HepG2 (cell line): Measurements from ENCODE around the gene ODAM. TPM values are rescaled to one million over a fixed set of nuclear protein-coding genes. Genes with fewer than 3 reads are reported as not detected.
A peak's percentile ranks its signal among the peaks of the same experiment; 100 is the strongest.

Experiments
- ATF1 ChIP-seq: IDR thresholded peaks from 2 replicates; pipeline ENCODE4 v1.6.1; 2016; ENCODE audit warnings: mild to moderate bottlenecking, control low read depth
- PCBP1 ChIP-seq: fragments of 200-400 bp; formaldehyde crosslinking; IDR thresholded peaks from 2 replicates; pipeline ENCODE4 v1.6.1; 2017; ENCODE audit warnings: mild to moderate bottlenecking, low read depth, low read length, borderline replicate concordance
- PHF5A ChIP-seq: IDR thresholded peaks from one replicate; pipeline ENCODE4 v1.6.1; 2018; ENCODE audit warnings: low read depth, missing genetic modification reagents; ENCODE audit not compliant: unreplicated experiment
- RARG ChIP-seq: sonication (generic); formaldehyde crosslinking; IDR thresholded peaks from 2 replicates; pipeline ENCODE4 v1.4.0; 2020; ENCODE audit warnings: low read depth, mild to moderate bottlenecking, missing genetic modification reagents
- SIN3B ChIP-seq: fragments of 150-350 bp; IDR thresholded peaks from 2 replicates; pipeline ENCODE4 v1.6.1; 2014; ENCODE audit warnings: low read length
- ZNF30 ChIP-seq: sonication (generic); formaldehyde crosslinking; IDR thresholded peaks from 2 replicates; pipeline ENCODE4 v1.5.0; 2020; ENCODE audit warnings: mild to moderate bottlenecking, missing genetic modification reagents
- ZNF333 ChIP-seq: sonication (generic); formaldehyde crosslinking; IDR thresholded peaks from 2 replicates; pipeline ENCODE4 v1.4.0; 2020; ENCODE audit warnings: mild to moderate bottlenecking, missing genetic modification reagents, borderline replicate concordance
- polyA plus RNA-seq, 8 experiments: library from polyadenylated mRNA; depleted of rRNA in 3 of 8; stranded (reverse) in 7 of 8; unstranded in 1 of 8; fragments of >200 nt; fragmentation: Illumina TruSeq in 4 of 8; extraction: Trizol in 4 of 8; gene quantifications; 2 replicates each; pipeline versions ENCODE4 v1.2.1 to v1.2.3, GENCODE V29; 2011 to 2016; ENCODE audit warnings: low read depth in 4 of 8, missing spikeins in 1 of 8, mixed read lengths in 1 of 8; ENCODE audit not compliant: insufficient read depth in 1 of 8
- total RNA-seq, 5 experiments: library from RNA; depleted of rRNA; stranded (reverse); fragments of >200 nt; fragmentation: Illumina TruSeq; extraction: Trizol; gene quantifications; 2 replicates each; pipeline ENCODE4 v1.2.3, GENCODE V29; 2016; ENCODE audit warnings: low read depth in 1 of 5
- TF ChIP-seq, protein P1 (sequence below): sonication (generic); formaldehyde crosslinking; IDR thresholded peaks from 2 replicates; pipeline ENCODE4 v1.4.0; 2020; ENCODE audit warnings: missing genetic modification reagents
- TF ChIP-seq, protein P2 (sequence below): sonication (generic); formaldehyde crosslinking; IDR thresholded peaks from 2 replicates; pipeline ENCODE4 v1.4.0; 2020; ENCODE audit warnings: mild to moderate bottlenecking, low read depth, missing genetic modification reagents
- TF ChIP-seq, protein P3 (sequence below), 2 experiments: fragments of 450-650 bp in 1 of 2; sonication (generic) in 1 of 2; formaldehyde crosslinking in 1 of 2; IDR thresholded peaks; 2 replicates each; pipeline versions ENCODE4 v1.6.1 to v1.8.0; 2016 to 2022; ENCODE audit warnings: antibody characterized with exemption in 1 of 2, mild to moderate bottlenecking in 1 of 2, missing genetic modification reagents in 1 of 2

Gene ODAM
- total and polyA plus RNA-seq, 2 of the 13 experiments (the other 11 are each of a cell fraction or from before 2014, with no cell fraction given): 94.6 to 115 TPM

DNA sequence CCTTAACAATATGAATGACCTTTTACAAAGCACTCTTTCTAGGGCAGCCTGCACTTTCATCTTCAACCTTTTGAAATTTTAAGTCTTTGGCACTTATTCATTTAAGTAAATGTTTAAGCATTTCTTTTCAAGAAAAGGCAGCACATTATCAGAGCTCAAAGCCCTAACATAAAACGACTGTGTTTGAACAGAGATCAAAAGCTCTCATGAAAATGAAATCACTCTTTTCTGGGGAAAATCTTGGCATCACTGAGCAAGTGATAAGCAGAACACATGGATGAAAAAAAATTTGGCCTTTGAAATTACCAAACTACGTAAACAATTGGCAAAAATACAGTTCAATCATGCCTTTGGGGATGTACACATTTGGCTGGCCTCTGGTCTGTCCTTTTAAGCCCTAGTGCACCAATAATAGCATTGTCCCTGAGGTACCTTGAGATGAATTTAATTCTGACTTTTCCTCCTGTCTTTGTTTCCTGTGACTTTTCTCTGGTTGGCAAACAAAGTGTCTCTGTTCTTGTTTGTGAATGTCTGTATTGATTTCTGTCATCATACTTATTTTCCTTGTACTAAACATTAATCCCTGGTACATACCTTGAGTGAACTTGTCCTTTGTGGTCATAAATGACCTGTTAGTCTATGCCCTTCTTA lies 12.9 kb upstream of the ODAM start (continued):
- TF ChIP-seq, protein P1, sequence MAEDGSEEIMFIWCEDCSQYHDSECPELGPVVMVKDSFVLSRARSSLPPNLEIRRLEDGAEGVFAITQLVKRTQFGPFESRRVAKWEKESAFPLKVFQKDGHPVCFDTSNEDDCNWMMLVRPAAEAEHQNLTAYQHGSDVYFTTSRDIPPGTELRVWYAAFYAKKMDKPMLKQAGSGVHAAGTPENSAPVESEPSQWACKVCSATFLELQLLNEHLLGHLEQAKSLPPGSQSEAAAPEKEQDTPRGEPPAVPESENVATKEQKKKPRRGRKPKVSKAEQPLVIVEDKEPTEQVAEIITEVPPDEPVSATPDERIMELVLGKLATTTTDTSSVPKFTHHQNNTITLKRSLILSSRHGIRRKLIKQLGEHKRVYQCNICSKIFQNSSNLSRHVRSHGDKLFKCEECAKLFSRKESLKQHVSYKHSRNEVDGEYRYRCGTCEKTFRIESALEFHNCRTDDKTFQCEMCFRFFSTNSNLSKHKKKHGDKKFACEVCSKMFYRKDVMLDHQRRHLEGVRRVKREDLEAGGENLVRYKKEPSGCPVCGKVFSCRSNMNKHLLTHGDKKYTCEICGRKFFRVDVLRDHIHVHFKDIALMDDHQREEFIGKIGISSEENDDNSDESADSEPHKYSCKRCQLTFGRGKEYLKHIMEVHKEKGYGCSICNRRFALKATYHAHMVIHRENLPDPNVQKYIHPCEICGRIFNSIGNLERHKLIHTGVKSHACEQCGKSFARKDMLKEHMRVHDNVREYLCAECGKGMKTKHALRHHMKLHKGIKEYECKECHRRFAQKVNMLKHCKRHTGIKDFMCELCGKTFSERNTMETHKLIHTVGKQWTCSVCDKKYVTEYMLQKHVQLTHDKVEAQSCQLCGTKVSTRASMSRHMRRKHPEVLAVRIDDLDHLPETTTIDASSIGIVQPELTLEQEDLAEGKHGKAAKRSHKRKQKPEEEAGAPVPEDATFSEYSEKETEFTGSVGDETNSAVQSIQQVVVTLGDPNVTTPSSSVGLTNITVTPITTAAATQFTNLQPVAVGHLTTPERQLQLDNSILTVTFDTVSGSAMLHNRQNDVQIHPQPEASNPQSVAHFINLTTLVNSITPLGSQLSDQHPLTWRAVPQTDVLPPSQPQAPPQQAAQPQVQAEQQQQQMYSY (CRISPR knock-in tag): no peak
- TF ChIP-seq, protein P2, sequence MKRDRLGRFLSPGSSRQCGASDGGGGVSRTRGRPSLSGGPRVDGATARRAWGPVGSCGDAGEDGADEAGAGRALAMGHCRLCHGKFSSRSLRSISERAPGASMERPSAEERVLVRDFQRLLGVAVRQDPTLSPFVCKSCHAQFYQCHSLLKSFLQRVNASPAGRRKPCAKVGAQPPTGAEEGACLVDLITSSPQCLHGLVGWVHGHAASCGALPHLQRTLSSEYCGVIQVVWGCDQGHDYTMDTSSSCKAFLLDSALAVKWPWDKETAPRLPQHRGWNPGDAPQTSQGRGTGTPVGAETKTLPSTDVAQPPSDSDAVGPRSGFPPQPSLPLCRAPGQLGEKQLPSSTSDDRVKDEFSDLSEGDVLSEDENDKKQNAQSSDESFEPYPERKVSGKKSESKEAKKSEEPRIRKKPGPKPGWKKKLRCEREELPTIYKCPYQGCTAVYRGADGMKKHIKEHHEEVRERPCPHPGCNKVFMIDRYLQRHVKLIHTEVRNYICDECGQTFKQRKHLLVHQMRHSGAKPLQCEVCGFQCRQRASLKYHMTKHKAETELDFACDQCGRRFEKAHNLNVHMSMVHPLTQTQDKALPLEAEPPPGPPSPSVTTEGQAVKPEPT (CRISPR knock-in tag): no peak
- TF ChIP-seq ZNF30 (no peak), RARG (CRISPR knock-in tag) (no peak), SIN3B (no peak), ATF1 (CRISPR knock-in tag) (peak; percentile 80), PHF5A (CRISPR knock-in tag) (no peak), ZNF333 (CRISPR knock-in tag) (no peak), PCBP1 (no peak)
- TF ChIP-seq, protein P3, sequence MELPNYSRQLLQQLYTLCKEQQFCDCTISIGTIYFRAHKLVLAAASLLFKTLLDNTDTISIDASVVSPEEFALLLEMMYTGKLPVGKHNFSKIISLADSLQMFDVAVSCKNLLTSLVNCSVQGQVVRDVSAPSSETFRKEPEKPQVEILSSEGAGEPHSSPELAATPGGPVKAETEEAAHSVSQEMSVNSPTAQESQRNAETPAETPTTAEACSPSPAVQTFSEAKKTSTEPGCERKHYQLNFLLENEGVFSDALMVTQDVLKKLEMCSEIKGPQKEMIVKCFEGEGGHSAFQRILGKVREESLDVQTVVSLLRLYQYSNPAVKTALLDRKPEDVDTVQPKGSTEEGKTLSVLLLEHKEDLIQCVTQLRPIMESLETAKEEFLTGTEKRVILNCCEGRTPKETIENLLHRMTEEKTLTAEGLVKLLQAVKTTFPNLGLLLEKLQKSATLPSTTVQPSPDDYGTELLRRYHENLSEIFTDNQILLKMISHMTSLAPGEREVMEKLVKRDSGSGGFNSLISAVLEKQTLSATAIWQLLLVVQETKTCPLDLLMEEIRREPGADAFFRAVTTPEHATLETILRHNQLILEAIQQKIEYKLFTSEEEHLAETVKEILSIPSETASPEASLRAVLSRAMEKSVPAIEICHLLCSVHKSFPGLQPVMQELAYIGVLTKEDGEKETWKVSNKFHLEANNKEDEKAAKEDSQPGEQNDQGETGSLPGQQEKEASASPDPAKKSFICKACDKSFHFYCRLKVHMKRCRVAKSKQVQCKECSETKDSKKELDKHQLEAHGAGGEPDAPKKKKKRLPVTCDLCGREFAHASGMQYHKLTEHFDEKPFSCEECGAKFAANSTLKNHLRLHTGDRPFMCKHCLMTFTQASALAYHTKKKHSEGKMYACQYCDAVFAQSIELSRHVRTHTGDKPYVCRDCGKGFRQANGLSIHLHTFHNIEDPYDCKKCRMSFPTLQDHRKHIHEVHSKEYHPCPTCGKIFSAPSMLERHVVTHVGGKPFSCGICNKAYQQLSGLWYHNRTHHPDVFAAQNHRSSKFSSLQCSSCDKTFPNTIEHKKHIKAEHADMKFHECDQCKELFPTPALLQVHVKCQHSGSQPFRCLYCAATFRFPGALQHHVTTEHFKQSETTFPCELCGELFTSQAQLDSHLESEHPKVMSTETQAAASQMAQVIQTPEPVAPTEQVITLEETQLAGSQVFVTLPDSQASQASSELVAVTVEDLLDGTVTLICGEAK (IDR thresholded peaks at IDR 0.05): no peak
- TF ChIP-seq, protein P3 (CRISPR knock-in tag; IDR thresholded peaks at IDR 0.05): no peak
